NCI-H2196 (cell line): Measurements from ENCODE around the gene CLSTN2.

Experiments used
- DNase-seq: peaks from one replicate; lab custom pipeline; 2025; ENCODE audit not compliant: unreplicated experiment; lab: John Stamatoyannopoulos, UW

CLSTN2 gene

DNA sequence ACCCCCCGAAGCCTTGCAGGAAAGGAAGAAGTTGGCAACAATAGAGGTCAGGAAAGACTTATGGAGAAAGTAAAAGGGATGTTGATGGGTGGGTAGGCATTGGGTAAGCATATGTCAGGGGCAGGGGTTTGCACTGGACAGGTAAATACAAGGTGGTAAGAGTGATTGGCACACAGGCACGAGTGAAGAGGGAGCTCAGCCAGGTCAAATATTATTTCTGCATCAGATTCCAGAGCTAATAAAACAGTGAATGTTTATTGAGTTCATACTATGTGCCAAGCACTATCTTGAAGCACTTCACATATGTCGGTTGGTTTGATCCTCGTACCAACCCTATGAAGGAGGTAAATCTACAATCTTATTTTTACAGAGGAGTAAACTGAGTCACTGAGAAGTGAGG is 6.6 kb downstream of the CLSTN2 start:
- no peak for DNase-seq

- no peak for DNase-seq
These were observed 9.4 kb downstream of the CLSTN2 start for GRCh38 chr3:139944256-139944910.

DNA sequence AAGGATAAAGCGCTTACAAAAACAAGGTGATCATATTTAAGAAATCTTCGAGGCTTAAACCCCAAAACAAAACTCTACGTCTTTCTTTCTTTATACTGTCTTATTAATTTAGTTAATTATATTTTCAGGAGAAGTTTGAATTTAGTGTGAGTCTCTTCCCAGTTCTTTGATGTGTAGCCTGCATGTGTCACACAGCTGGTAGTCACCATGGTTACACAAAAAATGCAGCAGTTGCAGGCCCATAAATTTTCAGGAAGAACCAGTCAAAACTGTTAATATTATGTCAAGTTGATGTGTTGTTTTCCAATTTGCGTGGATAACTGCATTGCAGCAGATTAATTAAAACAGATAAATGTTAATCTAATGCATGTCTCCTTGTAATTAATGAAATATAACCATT is 10.4 kb downstream of the CLSTN2 start:
- DNase-seq: no peak

DNA sequence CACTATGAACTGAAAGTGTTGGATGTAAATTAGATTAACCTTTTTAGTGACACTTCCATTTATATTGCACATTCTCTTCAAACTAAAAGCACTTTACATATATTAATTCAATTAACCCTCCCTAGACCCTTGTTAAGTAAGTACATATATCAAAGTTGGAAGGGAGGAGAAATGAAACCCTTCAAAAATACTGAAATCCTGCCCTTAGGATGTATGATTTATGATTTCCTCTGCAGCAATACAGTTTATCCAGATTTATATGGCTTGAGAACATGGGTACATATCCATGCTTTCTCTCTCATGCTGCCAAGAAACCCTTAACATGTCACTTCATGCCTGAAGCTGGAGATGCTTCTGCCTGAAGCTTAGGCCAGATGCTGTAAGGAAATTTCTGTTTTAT is 11.0 kb downstream of the CLSTN2 start:
- DNase-seq: no peak

- DNase-seq: no peak
These were observed 13.5 kb downstream of the CLSTN2 start for GRCh38 chr3:139948467-139948866.

DNA sequence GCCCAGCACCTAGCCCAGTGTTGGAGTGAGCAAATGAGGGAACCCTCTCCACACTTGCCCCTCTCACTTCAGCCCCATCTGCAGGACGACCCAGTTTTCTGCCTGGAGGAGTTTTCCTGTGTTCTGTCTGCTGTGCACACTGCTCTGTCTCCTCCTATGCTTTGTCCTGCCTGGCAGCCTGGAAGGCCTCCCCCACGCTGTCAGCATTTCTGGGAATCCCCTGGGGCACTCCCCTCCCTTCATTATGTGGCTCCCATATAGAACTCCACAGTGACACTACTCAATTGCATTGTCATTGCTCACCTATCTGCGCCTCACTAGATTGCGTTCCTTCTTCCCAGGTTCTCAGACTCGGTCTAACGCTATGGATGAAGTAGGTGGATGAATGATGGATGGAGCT is 13.9 kb downstream of the CLSTN2 start:
- no peak for DNase-seq

DNA sequence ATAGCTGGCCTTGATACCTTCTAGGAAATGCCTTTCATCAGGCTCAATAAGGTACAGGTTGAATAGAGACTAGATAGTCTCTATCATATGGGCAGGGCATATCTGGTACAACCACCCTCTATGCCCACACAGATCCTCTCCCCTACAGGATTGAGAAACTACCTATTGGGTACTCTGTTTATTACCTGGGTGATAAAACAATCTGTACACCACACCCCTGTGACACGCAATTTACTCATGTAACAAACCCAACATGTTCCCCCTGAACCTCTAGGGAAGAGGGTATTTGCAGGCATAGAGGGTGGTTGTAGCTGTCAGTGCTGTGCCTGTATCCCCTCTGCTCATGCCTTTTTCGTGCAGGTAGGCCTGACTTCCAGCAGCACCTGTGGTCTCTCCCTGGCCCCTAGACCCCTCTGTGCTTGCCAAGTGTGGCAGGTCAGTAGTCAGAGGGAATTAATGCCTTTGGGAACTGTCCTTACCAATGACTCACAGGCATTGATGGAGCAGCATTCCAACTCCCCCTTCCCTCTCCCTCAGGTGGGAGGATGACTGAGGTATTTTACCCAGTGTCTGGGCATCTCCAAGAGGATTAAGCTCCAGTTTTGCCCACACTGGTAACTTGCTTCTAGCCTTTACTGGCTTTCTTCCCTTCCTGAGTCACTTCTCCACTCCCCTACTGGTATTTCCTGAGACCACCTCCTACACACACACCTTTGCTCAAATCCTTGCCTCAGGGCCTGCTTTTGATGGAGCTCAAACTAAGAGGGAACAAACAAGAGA is 18.3 kb downstream of the CLSTN2 start:
- DNase-seq: no peak

DNA sequence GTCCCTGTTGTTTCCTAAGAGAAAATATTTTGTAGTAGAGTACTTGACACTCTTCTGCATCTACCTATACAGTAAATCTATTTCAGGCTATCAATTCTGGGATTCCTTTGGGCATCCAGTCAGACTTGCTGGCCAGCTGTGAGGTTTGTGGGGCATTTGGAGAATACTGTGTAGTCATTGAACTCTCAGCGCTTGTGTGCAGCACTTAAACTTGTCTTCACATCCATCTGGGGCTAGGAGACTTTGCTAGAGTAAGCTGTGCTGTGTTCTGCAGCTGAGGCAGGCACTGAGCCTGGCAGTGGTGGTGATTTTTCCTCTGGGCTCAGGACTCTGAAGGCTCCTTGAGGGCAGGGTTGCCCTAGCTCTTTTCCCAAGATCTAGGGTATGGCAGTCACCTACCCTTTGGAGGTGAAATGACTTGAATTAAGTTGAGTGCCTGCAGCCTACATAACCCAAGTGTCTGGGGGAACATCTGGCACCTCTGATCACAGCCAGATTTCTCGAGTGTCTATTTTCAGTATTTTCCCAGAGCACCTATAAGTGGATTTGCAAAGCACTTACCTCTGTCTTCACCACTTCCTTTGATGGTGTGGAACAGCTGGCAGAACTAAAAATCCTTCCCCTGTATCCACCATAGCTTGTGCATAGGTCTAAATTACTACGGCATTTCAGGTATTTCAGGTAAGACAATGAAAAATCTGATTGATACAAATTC is 19.3 kb downstream of the CLSTN2 start:
- no peak for DNase-seq

DNA sequence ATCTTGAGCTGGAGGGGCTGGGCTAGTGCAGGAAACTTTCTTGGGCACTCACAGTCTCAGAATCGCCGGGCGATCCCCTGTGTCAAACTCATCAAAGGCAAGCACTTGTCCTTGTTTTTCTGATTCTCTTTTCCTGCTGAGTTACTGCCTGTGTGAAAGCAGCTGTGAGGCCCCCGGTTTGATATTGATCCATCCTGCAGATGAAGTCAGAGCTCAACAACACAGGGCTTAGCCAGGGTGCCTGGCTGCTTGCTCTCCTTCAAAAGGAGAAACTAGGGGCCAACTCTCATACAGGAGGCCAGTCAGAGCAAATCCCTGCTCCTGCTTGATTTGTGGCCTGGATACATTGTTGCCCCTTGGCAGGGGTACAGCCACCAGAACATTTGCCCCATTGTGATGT is 22.9 kb downstream of the CLSTN2 start:
- DNase-seq: no peak

DNA sequence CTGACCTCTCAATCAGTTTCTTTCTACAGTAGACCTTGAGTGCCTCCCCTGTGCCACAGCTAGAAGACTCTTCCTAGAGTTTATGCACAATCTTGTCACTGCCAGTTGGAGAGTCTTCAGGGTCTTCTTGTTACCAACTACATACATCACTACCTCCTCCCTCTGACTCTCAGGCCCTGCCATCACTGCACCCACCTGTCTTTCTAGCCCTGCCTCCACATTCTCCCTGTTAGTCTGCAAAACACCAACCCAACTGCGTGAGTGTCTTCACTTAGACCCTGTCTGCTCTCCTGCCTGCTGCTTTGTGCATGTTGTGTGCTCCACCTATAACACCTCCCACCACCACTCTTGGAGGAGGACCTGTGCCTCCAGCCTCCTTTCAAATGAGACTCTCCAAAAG is 34.4 kb downstream of the CLSTN2 start:
- no peak for DNase-seq

- no peak for DNase-seq
These were observed 35.5 kb downstream of the CLSTN2 start for GRCh38 chr3:139970526-139970925.

DNA sequence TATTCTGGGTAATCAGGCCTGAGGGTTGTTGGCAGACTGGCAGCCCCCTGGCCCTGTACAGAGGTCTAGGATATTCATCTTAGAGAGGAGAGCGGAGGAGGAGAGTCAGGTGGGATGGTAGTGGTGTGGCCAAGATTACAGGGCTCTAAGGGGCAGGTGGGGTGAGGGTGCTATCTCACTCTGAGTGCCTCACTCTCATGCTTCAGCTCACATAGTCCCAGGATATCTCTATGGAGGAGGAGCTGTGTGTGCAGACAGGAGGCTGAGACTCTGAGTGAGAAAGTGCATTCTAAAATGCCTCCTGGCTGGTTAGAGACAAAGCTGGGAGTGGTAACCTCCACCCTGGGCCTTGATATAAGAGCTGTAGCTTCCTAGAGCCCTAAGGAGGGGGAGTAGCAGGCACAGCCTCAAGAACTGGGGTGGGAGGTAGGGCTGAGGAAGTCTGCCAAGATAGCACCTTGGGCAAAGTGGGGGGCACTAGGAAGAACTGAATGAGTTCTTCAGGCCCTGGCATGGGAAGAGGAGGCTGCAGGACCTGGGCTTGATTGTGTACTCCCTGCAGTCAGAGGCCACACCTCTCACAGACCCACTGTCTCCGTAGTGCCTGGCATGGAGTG is 39.9 kb downstream of the CLSTN2 start:
- DNase-seq: no peak

GRCh38 chr3:139975594-139976365 is 40.8 kb downstream of the CLSTN2 start:
- DNase-seq: no peak

DNA sequence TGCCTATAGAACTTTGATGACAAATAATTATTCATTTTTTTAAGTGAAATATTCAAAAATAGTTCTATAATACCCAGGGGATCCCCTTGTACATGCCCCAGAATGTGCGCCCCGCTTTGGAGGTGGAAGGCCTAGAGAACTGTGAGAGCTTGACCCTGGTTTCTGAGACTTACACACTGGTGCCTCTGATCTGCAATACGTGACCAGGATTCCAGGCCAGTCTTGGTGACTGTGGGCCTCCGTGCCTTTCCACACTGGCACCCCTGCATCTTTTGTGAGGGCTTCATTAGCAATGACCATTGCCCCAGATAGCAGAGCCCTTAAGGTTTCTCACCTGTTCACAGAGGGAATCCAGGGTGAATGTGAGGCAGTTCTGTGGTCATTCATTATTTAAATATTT is 44.0 kb downstream of the CLSTN2 start:
- no peak for DNase-seq

DNA sequence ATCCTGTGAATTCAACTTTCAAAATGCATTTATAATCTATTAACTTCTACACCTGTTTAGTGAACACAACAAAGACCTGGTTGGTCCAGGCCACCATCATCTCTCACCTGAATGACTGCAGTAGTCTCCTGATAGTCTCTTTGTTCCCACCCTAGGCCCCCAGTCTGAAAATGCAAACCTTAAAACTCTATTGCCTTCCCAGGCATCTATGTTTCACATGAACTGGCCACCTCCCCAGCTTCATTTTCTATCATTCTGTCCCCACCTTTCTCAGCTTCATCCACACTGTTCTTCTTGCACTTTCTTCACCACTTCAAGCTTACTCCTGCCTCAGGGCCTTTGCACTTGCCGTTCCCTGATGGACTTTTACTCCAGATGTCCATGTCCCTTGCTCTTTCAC is 45.0 kb downstream of the CLSTN2 start:
- DNase-seq: no peak

DNA sequence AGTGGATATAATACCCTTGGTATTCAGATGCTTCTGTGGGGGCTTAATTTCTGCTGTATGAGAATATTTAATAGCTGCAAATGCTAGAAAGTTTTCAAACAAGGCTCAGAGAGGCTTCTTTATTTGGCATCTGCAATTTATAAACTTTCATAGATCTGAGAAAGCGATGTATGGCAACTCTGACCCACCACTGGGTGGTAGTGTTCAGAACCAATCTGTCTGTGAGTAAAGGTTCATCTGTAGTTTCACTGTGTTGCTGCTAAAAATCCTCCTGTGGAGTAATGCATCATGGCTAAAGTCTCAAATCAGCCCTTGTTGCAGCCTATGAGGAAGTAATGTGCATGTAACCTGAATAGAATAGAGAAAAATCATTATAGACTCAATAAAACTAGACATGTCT is 47.4 kb downstream of the CLSTN2 start:
- no peak for DNase-seq

DNA sequence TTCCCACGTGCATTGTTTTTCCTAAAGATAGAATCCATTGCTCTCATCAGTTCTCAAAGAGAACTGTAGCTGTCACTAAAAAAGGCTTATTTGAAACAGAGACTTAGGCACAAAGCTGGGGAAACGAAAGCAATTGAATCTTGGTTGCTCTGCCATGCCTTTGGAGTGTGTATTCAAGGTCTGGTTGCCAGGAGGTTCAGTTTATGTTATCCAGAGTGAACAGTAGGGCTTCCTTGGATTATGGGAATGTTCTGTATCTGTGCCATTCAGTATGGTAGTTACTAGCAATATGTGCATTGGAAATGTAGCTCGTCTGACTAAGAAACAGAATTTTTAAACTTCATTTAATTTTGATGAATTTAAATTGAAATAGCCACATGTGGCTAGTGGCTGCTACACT is 50.6 kb downstream of the CLSTN2 start:
- DNase-seq: no peak

- DNase-seq: no peak
These were observed 52.9 kb downstream of the CLSTN2 start for GRCh38 chr3:139987908-139988307.

DNA sequence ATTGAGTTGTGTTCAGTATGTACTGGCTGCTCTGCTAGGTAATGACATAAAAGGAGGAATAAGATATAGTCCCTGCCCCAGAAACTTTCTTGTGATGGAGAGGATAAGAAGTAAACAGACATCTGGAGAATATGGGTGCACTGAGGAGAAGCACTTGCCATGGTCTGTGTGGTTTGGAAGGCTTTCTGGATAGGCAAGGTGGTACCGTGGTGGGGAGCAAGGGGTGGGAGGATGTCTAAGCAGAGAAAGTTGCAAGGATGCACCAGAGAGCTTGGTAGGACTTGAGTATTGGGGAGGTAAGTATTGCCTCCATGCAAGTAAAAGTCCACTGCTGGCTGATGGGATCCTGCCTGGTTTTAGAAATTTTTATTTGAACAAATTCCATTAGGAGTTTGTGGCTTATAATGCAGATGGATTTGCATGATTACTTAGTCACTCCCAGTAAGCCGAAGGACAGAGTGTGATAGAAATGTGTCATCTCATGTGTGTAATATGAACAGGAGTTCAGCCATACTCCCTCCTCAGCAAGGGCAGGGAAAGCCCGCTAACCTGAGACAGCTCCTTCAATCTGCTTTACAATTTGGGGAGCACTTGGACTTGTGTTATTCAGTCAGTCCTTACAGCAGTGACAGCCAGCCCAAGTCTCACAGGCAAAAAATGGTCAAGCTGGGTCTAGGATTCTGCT is 53.6 kb downstream of the CLSTN2 start:
- no peak for DNase-seq

GRCh38 chr3:139994891-139995290 is 59.9 kb downstream of the CLSTN2 start:
- no peak for DNase-seq
